AG10803 (cell line): ENCODE results near the gene ELAVL3.
A peak's percentile ranks its signal among the peaks of the same experiment; 100 is the strongest.
"Not testable (repeated sequence)": the region's sequence is repeated elsewhere in the genome, so short reads cannot be mapped to it uniquely, and the experiment has no call there.

Experiments used
- DNase-seq: peaks from one replicate; pipeline ENCODE4 v3.0.0; 2010; ENCODE audit warnings: low read depth
- H3K4me3 ChIP-seq: 2 replicates; pipeline ENCODE4 v1.5.1; 2011; ENCODE audit warnings: mild to moderate bottlenecking, low read length, control low read depth
- CTCF ChIP-seq: conservative IDR thresholded peaks from 2 replicates; pipeline ENCODE4 v1.5.1; 2011; ENCODE audit warnings: mild to moderate bottlenecking, low read length, control low read depth, inconsistent platforms

The ELAVL3 gene

GRCh38 chr19:11446271-11446651 lies 34.6 kb downstream of the ELAVL3 start:
- TF ChIP-seq CTCF = no peak
- no peak for DNase-seq
- no peak overlapping the region for H3K4me3 ChIP-seq

- no peak for TF ChIP-seq CTCF
- no peak overlapping the region for H3K4me3 ChIP-seq
- DNase-seq = no peak
Measured at GRCh38 chr19:11445141-11445540, 35.7 kb downstream of the ELAVL3 start.

- no peak for DNase-seq
- H3K4me3 ChIP-seq = no peak overlapping the region
- no peak for TF ChIP-seq CTCF
Measured at GRCh38 chr19:11444059-11444458, 36.8 kb downstream of the ELAVL3 start.

GRCh38 chr19:11437955-11438354 lies 42.9 kb downstream of the ELAVL3 start:
- no peak for TF ChIP-seq CTCF
- no peak overlapping the region for H3K4me3 ChIP-seq
- DNase-seq = no peak

- peak overlapping the region; percentile 95 for H3K4me3 ChIP-seq
- peak; percentile 9 for DNase-seq
- TF ChIP-seq CTCF = no peak
Measured at GRCh38 chr19:11435833-11436313, 45.0 kb downstream of the ELAVL3 start.

GRCh38 chr19:11435057-11435832 lies 45.6 kb downstream of the ELAVL3 start, which contains the start of the genes ODAD3 and PRKCSH:
Gene ODAD3, minus strand, starts transcription at chr19:11435121. Its CDS starts 105 bp downstream, at chr19:11435016.
Gene PRKCSH, plus strand, starts transcription at chr19:11435635. Its CDS starts 483 bp downstream, at chr19:11436118.
- peak; percentile 79 for TF ChIP-seq CTCF
- peak within 1 kb of the TSS; percentile 95 for H3K4me3 ChIP-seq
- peak; percentile 100 for DNase-seq

- H3K4me3 ChIP-seq = peak overlapping the region; percentile 61
- TF ChIP-seq CTCF = no peak
- DNase-seq = no peak
Measured at GRCh38 chr19:11434703-11435056, 46.2 kb downstream of the ELAVL3 start.

GRCh38 chr19:11433526-11433925 lies 47.3 kb downstream of the ELAVL3 start:
- DNase-seq, H3K4me3 ChIP-seq: not testable (repeated sequence)
